HCT116 (cell line): ENCODE results near the gene TNRC18. TPM values are rescaled to one million over a fixed set of nuclear protein-coding genes. Genes with fewer than 3 reads are reported as not detected.

Experiments used
- ATAC-seq: fragments of 200-7000 bp; cut with Tn5 transposase; 2 replicates; pipeline ENCODE4 v1.9.1; 2020; ENCODE audit warnings: mild to moderate bottlenecking, moderate library complexity
- BruUV-seq: library from RNA; stranded (reverse); fragments of 400-500 nt; replicated peaks from 2 replicates; lab custom pipeline; 2021; lab: Mats Ljungman, UMichigan
- CTCF ChIA-PET: fragments of 300-600 bp; sonication (Branson Sonifier 250); formaldehyde crosslinking; loops from one replicate; lab custom pipeline; 2021; ENCODE audit warnings: antibody characterized with exemption; lab: Charles Lee
- POLR2A ChIA-PET: fragments of 300-600, 350-600 bp; sonication (Branson Sonifier 250); formaldehyde crosslinking; loops from one replicate; lab custom pipeline; 2021; ENCODE audit warnings: antibody characterized with exemption; lab: Charles Lee
- RAD21 ChIA-PET, 2 experiments: fragments of 300-600 bp; sonication (Branson Sonifier 250); formaldehyde crosslinking; loops; one replicate each; lab custom pipeline; 2023; ENCODE audit warnings: low total read pairs in 2 of 2; ENCODE audit not compliant: uncharacterized antibody in 2 of 2, unreplicated experiment in 2 of 2, low non-redundant PET in 1 of 2; lab: Charles Lee
- DNase-seq: peaks from one replicate; pipeline ENCODE4 v3.0.0-alpha.2; 2010; ENCODE audit warnings: low read depth, low spot score
- H2AFZ ChIP-seq: fragments of 200-600 bp; shearing (Covaris generic), sonication (generic); 2 replicates; pipeline ENCODE4 v1.6.1; 2017; ENCODE audit warnings: low read depth, mixed run types, mixed read lengths, antibody characterized with exemption, low read length; ENCODE audit not compliant: poor library complexity, severe bottlenecking
- H3K27ac ChIP-seq: 2 replicates; pipeline ENCODE4 v1.5.1; 2012; ENCODE audit warnings: low read depth, low read length
- H3K27me3 ChIP-seq: fragments of 200-600 bp; sonication (generic); 2 replicates; pipeline ENCODE4 v1.6.1; 2016; ENCODE audit warnings: mixed run types, low read length, mixed read lengths; ENCODE audit not compliant: insufficient read depth
- H3K36me3 ChIP-seq, 2 experiments: fragments of 200-500 bp in 1 of 2; fragments of 200-600 bp in 1 of 2; sonication (Bioruptor generic) in 1 of 2; sonication (generic) in 1 of 2; 2 replicates each; pipeline versions ENCODE4 v1.5.1 to v1.6.1; 2014 to 2016; ENCODE audit warnings: low read length in 2 of 2, inconsistent platforms in 1 of 2, mixed read lengths in 1 of 2, mixed run types in 1 of 2; ENCODE audit not compliant: insufficient read depth in 2 of 2, control insufficient read depth in 1 of 2
- H3K4me1 ChIP-seq, 2 experiments: fragments of 200-600 bp in 1 of 2; sonication (generic) in 1 of 2; 2 replicates each; pipeline versions ENCODE4 v1.5.1 to v1.6.1; 2012 to 2017; ENCODE audit warnings: low read length in 2 of 2, inconsistent platforms in 1 of 2, mild to moderate bottlenecking in 1 of 2, mixed read lengths in 1 of 2, mixed run types in 1 of 2, moderate library complexity in 1 of 2; ENCODE audit not compliant: insufficient read depth in 2 of 2, control insufficient read depth in 1 of 2
- H3K4me2 ChIP-seq: fragments of 200-600 bp; sonication (generic); 2 replicates; pipeline ENCODE4 v1.6.1; 2017; ENCODE audit warnings: mixed run types, low read length, mixed read lengths
- H3K4me3 ChIP-seq, 2 experiments: fragments of 200-600 bp in 1 of 2; sonication (generic) in 1 of 2; replicated peaks in 1 of 2; 2 replicates each; pipeline ENCODE4 v1.5.1; 2011 to 2016; ENCODE audit warnings: low read length in 2 of 2, control low read depth in 1 of 2, low read depth in 1 of 2, mild to moderate bottlenecking in 1 of 2, mixed read lengths in 1 of 2, mixed run types in 1 of 2
- H3K79me2 ChIP-seq: fragments of 200-600 bp; sonication (generic); 2 replicates; pipeline ENCODE4 v1.6.1; 2017; ENCODE audit warnings: mild to moderate bottlenecking, mixed run types, low read length, moderate library complexity, mixed read lengths; ENCODE audit not compliant: insufficient read depth
- H3K9ac ChIP-seq: fragments of 200-600 bp; sonication (generic); 2 replicates; pipeline ENCODE4 v1.6.1; 2016; ENCODE audit warnings: low read length, mixed read lengths
- H3K9me2 ChIP-seq: fragments of 200-600 bp; sonication (generic), shearing (Covaris generic); 2 replicates; pipeline ENCODE4 v1.6.1; 2017; ENCODE audit warnings: mixed run types, mild to moderate bottlenecking, moderate library complexity; ENCODE audit not compliant: insufficient read depth
- H3K9me3 ChIP-seq, 2 experiments: fragments of 200-500 bp in 1 of 2; fragments of 200-600 bp in 1 of 2; sonication (Bioruptor generic) in 1 of 2; sonication (generic) in 1 of 2; 2 replicates each; pipeline ENCODE4 v1.6.1; 2014 to 2017; ENCODE audit warnings: low read length in 2 of 2, mixed read lengths in 2 of 2, inconsistent platforms in 1 of 2, low read depth in 1 of 2, mild to moderate bottlenecking in 1 of 2, mixed run types in 1 of 2, moderate library complexity in 1 of 2; ENCODE audit not compliant: control insufficient read depth in 1 of 2, insufficient read depth in 1 of 2
- H4K20me1 ChIP-seq: fragments of 200-600 bp; sonication (generic), shearing (Covaris generic); 2 replicates; pipeline ENCODE4 v1.6.1; 2017; ENCODE audit warnings: mixed run types, mild to moderate bottlenecking, moderate library complexity; ENCODE audit not compliant: insufficient read depth
- CTCF ChIP-seq, 3 experiments: fragments of 200-600 bp in 1 of 3; sonication (generic) in 1 of 3; IDR thresholded peaks in 2 of 3; conservative IDR thresholded peaks in 1 of 3; 2 replicates each; pipeline ENCODE4 v1.5.1; 2012 to 2017; ENCODE audit warnings: low read depth in 2 of 3, low read length in 2 of 3, antibody characterized with exemption in 1 of 3, borderline replicate concordance in 1 of 3, control low read depth in 1 of 3, mild to moderate bottlenecking in 1 of 3, mixed read lengths in 1 of 3, mixed run types in 1 of 3, moderate library complexity in 1 of 3; ENCODE audit not compliant: insufficient read depth in 1 of 3
- ELF1 ChIP-seq: IDR thresholded peaks from 2 replicates; pipeline ENCODE4 v1.6.1; 2012; ENCODE audit warnings: low read depth, borderline replicate concordance
- EZH2phosphoT487 ChIP-seq: fragments of 200-600 bp; IDR thresholded peaks from 2 replicates; pipeline ENCODE4 v1.6.1; 2018; ENCODE audit warnings: antibody characterized with exemption, borderline replicate concordance
- FOSL1 ChIP-seq: IDR thresholded peaks from 2 replicates; pipeline ENCODE4 v1.6.1; 2012; ENCODE audit warnings: low read depth
- JUND ChIP-seq: IDR thresholded peaks from 2 replicates; pipeline ENCODE4 v1.6.1; 2012
- MAX ChIP-seq: IDR thresholded peaks from 2 replicates; pipeline ENCODE4 v1.6.1; 2012
- POLR2A ChIP-seq: IDR thresholded peaks from 2 replicates; pipeline ENCODE4 v1.7.0; 2011; ENCODE audit warnings: borderline replicate concordance; ENCODE audit not compliant: insufficient read depth, insufficient read length; ENCODE audit errors: extremely low read depth
- POLR2AphosphoS5 ChIP-seq: IDR thresholded peaks from 2 replicates; pipeline ENCODE4 v1.6.1; 2011; ENCODE audit warnings: mild to moderate bottlenecking, low read depth, low read length, moderate library complexity
- RAD21 ChIP-seq: IDR thresholded peaks from 2 replicates; pipeline ENCODE4 v1.6.1; 2012; ENCODE audit warnings: low read depth, mild to moderate bottlenecking
- REST ChIP-seq: IDR thresholded peaks from 2 replicates; pipeline ENCODE4 v1.6.1; 2012; ENCODE audit warnings: low read depth
- SIN3A ChIP-seq: IDR thresholded peaks from 2 replicates; pipeline ENCODE4 v1.6.1; 2012; ENCODE audit warnings: low read depth
- SRF ChIP-seq: IDR thresholded peaks from 2 replicates; pipeline ENCODE4 v1.6.1; 2012; ENCODE audit warnings: low read depth
- YY1 ChIP-seq: IDR thresholded peaks from 2 replicates; pipeline ENCODE4 v1.6.1; 2011; ENCODE audit warnings: low read length, low read depth, moderate library complexity, mild to moderate bottlenecking; ENCODE audit not compliant: insufficient replicate concordance; ENCODE audit errors: extremely low read depth
- ZBTB33 ChIP-seq: IDR thresholded peaks from 2 replicates; pipeline ENCODE4 v1.6.1; 2011; ENCODE audit warnings: mild to moderate bottlenecking, low read length, moderate library complexity; ENCODE audit not compliant: insufficient replicate concordance; ENCODE audit errors: extremely low read depth
- ZNF274 ChIP-seq: fragments of 200-500 bp; sonication (Bioruptor generic); IDR thresholded peaks from 2 replicates; pipeline ENCODE4 v1.6.1; 2014; ENCODE audit warnings: mild to moderate bottlenecking, low read depth, low read length, inconsistent platforms
- intact Hi-C: fragments of 100-400 bp; cut with micrococcal nuclease; formaldehyde crosslinking; loops from 2 replicates; pipeline ENCODE4 v1.10.0; 2022
- total RNA-seq: library from RNA; stranded (reverse); gene quantifications from one replicate; pipeline ENCODE4 v1.2.1, GENCODE V29; 2021; ENCODE audit not compliant: unreplicated experiment

TNRC18 gene
- total RNA-seq, 1 experiment from 2014 or later: 101 TPM

GRCh38 chr7:5443678-5444077, 20.0 kb upstream of the TNRC18 start (continued):
- TF ChIP-seq REST (no peak), EZH2phosphoT487 (no peak), FOSL1 (no peak), JUND (no peak)
- TF ChIP-seq, all 23 proteins: peak for 0

GRCh38 chr7:5442757-5443305, 19.2 kb upstream of the TNRC18 start:
- Histone ChIP-seq H3K27me3 (no peaks in the 10 kb centered on the region), H3K79me2 (no peaks in the 10 kb centered on the region), H3K4me1 (peaks cover 0 to 2% of the 10 kb centered on the region in 2 experiments; a peak in 1 of 4 replicates), H3K9ac (no peak overlapping the region), H3K9me2 (no peaks in the 10 kb centered on the region), H2AFZ (no peak overlapping the region), H3K27ac (no peak overlapping the region), H3K36me3 (no peaks in the 10 kb centered on the region), H3K9me3 (no peaks in the 10 kb centered on the region), H3K4me3 (no peak overlapping the region), H3K4me2 (no peak overlapping the region), H4K20me1 (no peaks in the 10 kb centered on the region)
- DNase-seq: no peak
- CTCF ChIA-PET: no interaction called here
- BruUV-seq: no TSS peak
- RAD21 ChIA-PET: no interaction called here
- intact Hi-C loops: no loop called here
- no peak for ATAC-seq
- POLR2A ChIA-PET: no interaction called here
- no peak for TF ChIP-seq SRF
- TF ChIP-seq MAX: no peak
- no peak for TF ChIP-seq EZH2phosphoT487
- no peak for TF ChIP-seq ELF1
- TF ChIP-seq JUND: no peak
- no peak for TF ChIP-seq FOSL1
- no peak for TF ChIP-seq CTCF (IDR thresholded peaks at IDR 0.05 in 2 of 3, conservative IDR thresholded peaks at IDR 0.05 in 1 of 3; ENCODE audit: borderline replicate concordance in 1 of 3, insufficient read depth in 1 of 3, low read depth in 2 of 3, low read length in 2 of 3)
- no peak for TF ChIP-seq SIN3A
- TF ChIP-seq YY1: no peak
- no peak for TF ChIP-seq POLR2A
- TF ChIP-seq RAD21: no peak
- TF ChIP-seq POLR2AphosphoS5: no peak
- TF ChIP-seq ZNF274: no peak
- no peak for TF ChIP-seq ZBTB33
